K562 (cell line): ENCODE measurements around the gene ZNF408. TPM values are rescaled to one million over a fixed set of nuclear protein-coding genes. Genes with fewer than 3 reads are reported as not detected.

Experiments used
- ATAC-seq: fragments of 200-7000 bp; cut with Tn5 transposase; 3 replicates; pipeline ENCODE4 v1.9.1; 2020; ENCODE audit warnings: moderate library complexity
- BruUV-seq: library from RNA; stranded (reverse); fragments of 400-500 nt; replicated peaks from 2 replicates; lab custom pipeline; 2021; lab: Mats Ljungman, UMichigan
- CTCF ChIA-PET: fragments of 300-600 bp; formaldehyde crosslinking; extraction: SDS; loops from one replicate; lab custom pipeline; 2021; ENCODE audit warnings: low intra/inter-chr PET ratio; lab: Yijun Ruan, JAX
- POLR2A ChIA-PET: fragments of 300-600, 350-650 bp; sonication (Branson Sonifier 250); formaldehyde crosslinking; extraction: SDS; loops from one replicate; lab custom pipeline; 2021; ENCODE audit warnings: antibody characterized with exemption, inconsistent platforms; lab: Yijun Ruan, JAX
- DNase-seq, 4 experiments: peaks; one replicate each; pipeline versions ENCODE4 v3.0.0 to v3.0.0-alpha.2; 2011 to 2018; ENCODE audit warnings: low spot score in 3 of 4, mixed read lengths in 3 of 4; ENCODE audit errors: extremely low read depth in 1 of 4
- FAIRE-seq: peaks from 2 replicates; lab custom pipeline; 2011; peaks lifted over from hg19 to GRCh38; lab: Jason Lieb, UNC
- H2AFZ ChIP-seq: 2 replicates; pipeline ENCODE4 v1.6.0; 2011; ENCODE audit warnings: low read depth, low read length, control low read depth, inconsistent platforms
- H3K27ac ChIP-seq: fragments of 200-600 bp; 3 replicates; pipeline ENCODE4 v1.8.0; 2011; ENCODE audit warnings: low read depth, mild to moderate bottlenecking, control low read depth, inconsistent platforms, low read length, moderate library complexity, mixed read lengths; ENCODE audit errors: extremely low read depth
- H3K27me3 ChIP-seq, 2 experiments: fragments of 300-600 bp in 1 of 2; 2 replicates in 1 of 2; 3 replicates in 1 of 2; pipeline versions ENCODE4 v1.6.0 to v1.8.0; 2011; ENCODE audit warnings: inconsistent platforms in 2 of 2, low read length in 2 of 2, mild to moderate bottlenecking in 1 of 2, mixed read lengths in 1 of 2, moderate library complexity in 1 of 2; ENCODE audit not compliant: control insufficient read depth in 2 of 2, insufficient read depth in 2 of 2
- H3K36me3 ChIP-seq: fragments of 300-600 bp; 3 replicates; pipeline ENCODE4 v1.8.0; 2011; ENCODE audit warnings: mild to moderate bottlenecking, low read length, inconsistent platforms; ENCODE audit not compliant: control insufficient read depth, insufficient read depth
- H3K4me1 ChIP-seq, 2 experiments: fragments of 200-600 bp in 1 of 2; replicated peaks in 1 of 2; 2 replicates in 1 of 2; 3 replicates in 1 of 2; pipeline versions ENCODE4 v1.5.1 to v1.8.0; 2011; ENCODE audit warnings: inconsistent platforms in 2 of 2, low read length in 2 of 2, mild to moderate bottlenecking in 1 of 2, mixed read lengths in 1 of 2, moderate library complexity in 1 of 2; ENCODE audit not compliant: control insufficient read depth in 2 of 2, insufficient read depth in 2 of 2
- H3K4me2 ChIP-seq: 2 replicates; pipeline ENCODE4 v1.6.1; 2011; ENCODE audit warnings: low read length, control low read depth, inconsistent platforms, mixed read lengths; ENCODE audit not compliant: insufficient read depth
- H3K4me3 ChIP-seq: fragments of 200-600 bp; sonication (generic), shearing (Covaris generic); 2 replicates; pipeline ENCODE4 v1.5.1; 2016; ENCODE audit warnings: control low read depth, inconsistent platforms
- H3K79me2 ChIP-seq: fragments of 200-600 bp; 3 replicates; pipeline ENCODE4 v1.8.0; 2011; ENCODE audit warnings: low read length, inconsistent platforms; ENCODE audit not compliant: control insufficient read depth, insufficient read depth
- H3K9ac ChIP-seq, 2 experiments: 2 replicates each; pipeline versions ENCODE4 v1.6.0 to v1.6.1; 2011; ENCODE audit warnings: low read depth in 2 of 2, low read length in 2 of 2, control low read depth in 1 of 2, inconsistent platforms in 1 of 2, mild to moderate bottlenecking in 1 of 2, mixed read lengths in 1 of 2; ENCODE audit not compliant: insufficient read depth in 1 of 2
- H3K9me1 ChIP-seq: one replicate; pipeline ENCODE4 v1.6.0; 2011; ENCODE audit warnings: inconsistent platforms, mild to moderate bottlenecking, low read length, moderate library complexity; ENCODE audit not compliant: control insufficient read depth, insufficient read depth
- H3K9me3 ChIP-seq: replicated peaks from 2 replicates; pipeline ENCODE4 v1.5.1; 2011; ENCODE audit warnings: low read depth, low read length, inconsistent platforms; ENCODE audit not compliant: control insufficient read depth, insufficient read depth
- H4K20me1 ChIP-seq: replicated peaks from 2 replicates; pipeline ENCODE4 v1.6.1; 2011; ENCODE audit warnings: low read length, inconsistent platforms, mixed read lengths; ENCODE audit not compliant: control insufficient read depth, insufficient read depth
- BHLHE40 ChIP-seq: IDR thresholded peaks from 2 replicates; pipeline ENCODE4 v1.6.1; 2011; ENCODE audit warnings: low read length, improper control_type of control experiment
- BRD9 ChIP-seq: fragments of 450-650 bp; IDR thresholded peaks from 2 replicates; pipeline ENCODE4 v1.6.1; 2018; ENCODE audit warnings: low read depth; ENCODE audit not compliant: partially characterized antibody
- CEBPG ChIP-seq, 3 experiments: fragments of 200-800 bp in 1 of 3; sonication (Bioruptor generic) in 1 of 3; sonication (generic) in 1 of 3; formaldehyde crosslinking in 1 of 3; IDR thresholded peaks in 2 of 3; conservative IDR thresholded peaks in 1 of 3; 2 replicates each; pipeline versions ENCODE4 v1.6.1 to v1.8.0; 2016 to 2022; ENCODE audit warnings: missing compliant biosample characterization in 2 of 3, missing genetic modification characterization in 2 of 3, mild to moderate bottlenecking in 1 of 3, missing genetic modification reagents in 1 of 3
- DACH1 ChIP-seq: fragments of 450-650 bp; IDR thresholded peaks from 2 replicates; pipeline ENCODE4 v1.6.1; 2018; ENCODE audit not compliant: partially characterized antibody
- HDAC1 ChIP-seq, 2 experiments: fragments of 450-650 bp; IDR thresholded peaks; 2 replicates each; pipeline ENCODE4 v1.6.1; 2016 to 2017; ENCODE audit warnings: inconsistent platforms in 1 of 2, mild to moderate bottlenecking in 1 of 2, moderate library complexity in 1 of 2
- HMBOX1 ChIP-seq: sonication (generic); IDR thresholded peaks from 2 replicates; pipeline ENCODE4 v1.6.1; 2016
- KDM1A ChIP-seq, 2 experiments: fragments of 450-650 bp; IDR thresholded peaks; 2 replicates each; pipeline ENCODE4 v1.6.1; 2016; ENCODE audit warnings: mild to moderate bottlenecking in 2 of 2
- MED1 ChIP-seq: sonication (generic); formaldehyde crosslinking; IDR thresholded peaks from 2 replicates; pipeline ENCODE4 v1.8.1; 2023; ENCODE audit warnings: missing genetic modification reagents, borderline replicate concordance
- PREB ChIP-seq: sonication (generic); formaldehyde crosslinking; IDR thresholded peaks from 2 replicates; pipeline ENCODE4 v1.8.1; 2023; ENCODE audit warnings: mild to moderate bottlenecking, missing genetic modification reagents
- SIN3A ChIP-seq, 2 experiments: fragments of 150-350 bp in 1 of 2; IDR thresholded peaks; 2 replicates each; pipeline ENCODE4 v1.6.1; 2011 to 2016; ENCODE audit warnings: borderline replicate concordance in 2 of 2, low read depth in 2 of 2, low read length in 2 of 2, mild to moderate bottlenecking in 2 of 2, moderate library complexity in 2 of 2; ENCODE audit not compliant: control insufficient read depth in 1 of 2
- ZFP36 ChIP-seq: fragments of 150-350 bp; IDR thresholded peaks from 2 replicates; pipeline ENCODE4 v1.6.1; 2018; ENCODE audit warnings: low read length, low read depth; ENCODE audit not compliant: partially characterized antibody
- WGBS: fragments of 100-300 bp; shearing (Covaris generic); methylation state at CpG from one replicate; pipeline ENCODE4 v1.1.6; 2016; ENCODE audit warnings: low coverage, mixed read lengths; ENCODE audit not compliant: insufficient coverage; ENCODE audit errors: missing lambda C conversion rate; 5-methylcytosine and 5-hydroxymethylcytosine counted together
- in situ Hi-C: fragments of 300-500 bp; cut with MboI; formaldehyde crosslinking; loops from 4 replicates; pipeline ENCODE4 v1.15.0; 2018; ENCODE audit warnings: inconsistent platforms, mixed read lengths
- intact Hi-C: fragments of 100-400 bp; cut with micrococcal nuclease; formaldehyde crosslinking; loops from 2 replicates; pipeline ENCODE4 v1.14.2; 2022
- polyA plus RNA-seq, 8 experiments: library from polyadenylated mRNA; depleted of rRNA in 4 of 8; stranded (reverse) in 5 of 8; unstranded in 3 of 8; fragments of >200 nt; fragmentation: Nextera tagmentation in 2 of 8; fragmentation: Illumina TruSeq in 1 of 8; extraction: Ambion mirVana in 2 of 8; extraction: Trizol in 1 of 8; gene quantifications; 2 replicates each; pipeline versions ENCODE4 v1.2.1 to v1.2.3, GENCODE V29; 2011 to 2014; ENCODE audit warnings: inconsistent platforms in 1 of 8, missing spikeins in 1 of 8
- total RNA-seq, 7 experiments: library from RNA; depleted of rRNA in 6 of 7; stranded (reverse); fragments of >200 nt in 6 of 7; fragmentation: Illumina TruSeq in 2 of 7; extraction: Trizol in 2 of 7; gene quantifications; 2 replicates each; pipeline versions ENCODE4 v1.2.1 to v1.2.3, GENCODE V29; 2011 to 2021; ENCODE audit warnings: low replicate concordance in 1 of 7

The ZNF408 gene
- total and polyA plus RNA-seq, 9 of the 15 experiments (the other 6 are each of a cell fraction or from before 2014, with no cell fraction given) = 0.15 to 18.4 (median 7.4) TPM

- TF ChIP-seq HMBOX1 (no peak), HDAC1 (IDR thresholded peaks at IDR 0.05) (no peak), BRD9 (no peak), DACH1 (no peak)
- TF ChIP-seq, all 486 proteins: peak for 0
Observed at GRCh38 chr11:46681814-46682213, 19.0 kb upstream of the ZNF408 start (continued).

GRCh38 chr11:46682773-46683752 lies 17.8 kb upstream of the ZNF408 start:
- intact Hi-C loops (no loop called here), in situ Hi-C loops (no loop called here)
- peaks cover 58% of the 10 kb centered on the region; the same call in 2 of the 3 replicates for H3K36me3 ChIP-seq
- no peaks in the 10 kb centered on the region; a peak in 1 of 5 replicates for H3K4me1 ChIP-seq
- H3K27me3 ChIP-seq = no peaks in the 10 kb centered on the region
- ChIA-PET CTCF (interaction anchor here (0.6 kb wide), 1 partner anchor 443 kb away, joined by 4 read pairs; no protein-coding TSS in a partner anchor), POLR2A (interaction anchor here (0.7 to 1.2 kb wide), 3 partner anchors 11 to 91 kb away, joined by 3 to 4 read pairs (median 3); no protein-coding TSS in a partner anchor)
- H2AFZ ChIP-seq = no peak overlapping the region
- no peak; the same call in 2 of the 3 replicates for ATAC-seq
- H3K4me3 ChIP-seq = no peak overlapping the region
- H3K4me2 ChIP-seq = no peak overlapping the region
- H4K20me1 ChIP-seq = no peaks in the 10 kb centered on the region
- WGBS = 89% methylated on average over 8 of the region's 11 CpGs
- H3K9ac ChIP-seq = 0 out of 4 replicates have a peak overlapping the region, but pooled peaks of 1 of the 2 experiments have one; percentile 45
- no peaks in the 10 kb centered on the region for H3K9me3 ChIP-seq
- H3K27ac ChIP-seq = no peak overlapping the region
- no peaks in the 10 kb centered on the region for H3K79me2 ChIP-seq
- H3K9me1 ChIP-seq = peaks cover 2% of the 10 kb centered on the region
- BruUV-seq = no TSS peak
- no peak for DNase-seq
- FAIRE-seq = no peak
- TF ChIP-seq ZFP36 (peak; percentile 91), MED1 (no peak), BHLHE40 (no peak), KDM1A (IDR thresholded peaks at IDR 0.05) (peak in 1 of 2 experiments; percentile 42; a peak in 1 of 4 replicates), PREB (no peak), SIN3A (IDR thresholded peaks at IDR 0.05; ENCODE audit: borderline replicate concordance in 2 of 2, control insufficient read depth in 1 of 2, low read depth in 2 of 2, low read length in 2 of 2) (no peak), CEBPG (CRISPR knock-in tag; IDR thresholded peaks at IDR 0.05) (peak; percentile 17; the same call in 1 of the 2 replicates), CEBPG (tag; conservative IDR thresholded peaks at IDR 0.05 in 1 of 2, IDR thresholded peaks at IDR 0.05 in 1 of 2) (no peak; a peak in 1 of 4 replicates)
